Gastrocnemius medialis (tissue), 4 donors: ENCODE data around the gene ENHO. TPM values are rescaled to one million over a fixed set of nuclear protein-coding genes. Genes with fewer than 3 reads are reported as not detected.
A peak's percentile ranks its signal among the peaks of the same experiment; 100 is the strongest.

Experiments used
- ATAC-seq, 2 donors: fragments of 150-250 bp; one replicate each; pipeline ENCODE4 v1.9.1; 2016
- DNase-seq, 2 donors: peaks; one replicate each; pipeline ENCODE4 v3.0.0-alpha.2; 2019
- H3K27ac ChIP-seq, 4 donors: fragments of 200-600 bp; sonication (generic); 1 replicate in 1 of 4; 2 replicates in 3 of 4; pipeline ENCODE4 v1.5.1; 2016 to 2018; ENCODE audit warnings: mild to moderate bottlenecking in 2 of 4, moderate library complexity in 1 of 4
- H3K27me3 ChIP-seq, 3 donors: fragments of 200-600 bp; sonication (generic) in 2 of 3; 1 replicate in 1 of 3; 2 replicates in 2 of 3; pipeline versions ENCODE4 v1.5.1 to v1.6.0; 2016 to 2019; ENCODE audit warnings: mild to moderate bottlenecking in 1 of 3, moderate library complexity in 1 of 3
- H3K36me3 ChIP-seq, 2 donors: fragments of 200-600 bp; sonication (generic) in 1 of 2; one replicate each; pipeline ENCODE4 v1.5.1; 2017 to 2018
- H3K4me1 ChIP-seq, 2 donors: fragments of 200-600 bp; sonication (generic) in 1 of 2; one replicate each; pipeline ENCODE4 v1.5.1; 2016 to 2017; ENCODE audit warnings: mild to moderate bottlenecking in 2 of 2
- H3K4me3 ChIP-seq, 4 donors: fragments of 200-600 bp; sonication (generic) in 3 of 4; 1 replicate in 1 of 4; 2 replicates in 3 of 4; pipeline ENCODE4 v1.5.1; 2016 to 2019; ENCODE audit warnings: mild to moderate bottlenecking in 2 of 4
- H3K9me3 ChIP-seq, 3 donors: fragments of 200-600 bp; sonication (generic) in 2 of 3; 1 replicate in 1 of 3; 2 replicates in 2 of 3; pipeline ENCODE4 v1.5.1; 2016 to 2019
- POLR2A ChIP-seq, 2 donors: fragments of 450-650 bp; IDR thresholded peaks; one replicate each; pipeline ENCODE4 v1.6.1; 2017; ENCODE audit warnings: antibody characterized with exemption in 2 of 2, mild to moderate bottlenecking in 2 of 2, moderate library complexity in 2 of 2
- in situ Hi-C, 4 donors: fragments of 200-750 bp; cut with MboI; loops; one replicate each; pipeline versions ENCODE4 v1.15.0 to v1.8.0; 2017; ENCODE audit warnings: low sequenced_read_pairs in 4 of 4
- intact Hi-C: fragments of 100-400 bp; cut with DNase I; formaldehyde crosslinking; loops from one replicate; pipeline ENCODE4 v1.15.1; 2023; ENCODE audit warnings: low total_unique reads
- total RNA-seq, 4 donors: library from RNA; depleted of rRNA; stranded (reverse); fragments of >200 nt; gene quantifications; one replicate each; pipeline versions ENCODE4 v1.1.0 to v1.2.3, GENCODE V29; 2016
- TF ChIP-seq, protein P1 (sequence below), 5 experiments: fragments of 450-650 bp in 3 of 5; fragments of 200-600 bp in 2 of 5; sonication (generic) in 2 of 5; IDR thresholded peaks in 4 of 5; conservative IDR thresholded peaks in 1 of 5; 1 replicate in 4 of 5; 2 replicates in 1 of 5; pipeline ENCODE4 v1.5.1; 2016 to 2019; ENCODE audit warnings: antibody characterized with exemption in 5 of 5, mild to moderate bottlenecking in 3 of 5, moderate library complexity in 3 of 5

The ENHO gene
- total RNA-seq, 4 donors from 2014 or later, result 0.65 TPM; not detected in 3

DNA sequence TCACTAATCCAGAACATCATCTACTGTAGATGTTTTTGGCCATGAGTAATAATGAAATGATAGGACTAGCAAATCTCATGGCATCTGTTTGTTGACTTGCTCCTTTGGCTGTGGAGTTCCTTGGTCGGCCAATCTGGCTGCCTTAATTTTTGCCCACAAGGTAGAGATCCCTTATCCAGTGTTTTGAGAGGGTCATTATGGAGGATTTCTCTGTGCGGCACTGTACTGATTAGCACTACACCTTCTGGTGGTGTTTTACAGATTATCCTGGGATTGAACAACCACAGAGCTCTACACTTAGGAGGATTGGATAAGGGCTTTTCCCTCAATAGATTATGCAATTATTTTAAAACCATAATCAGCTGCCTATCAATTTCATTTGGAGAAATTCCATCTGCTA, 3.2 kb upstream of the ENHO start:
- H3K36me3 ChIP-seq, result no peaks in the 10 kb centered on the region
- no peak overlapping the region for H3K27ac ChIP-seq
- intact Hi-C loops (no loop called here), in situ Hi-C loops (no loop called here)
- ATAC-seq (no peak), DNase-seq (no peak)
- H3K27me3 ChIP-seq, result no peaks in the 10 kb centered on the region
- H3K4me1 ChIP-seq, result peaks cover 6 to 7% of the 10 kb centered on the region in 2 donors
- H3K9me3 ChIP-seq, result no peaks in the 10 kb centered on the region
- TF ChIP-seq POLR2A (IDR thresholded peaks at IDR 0.05), result no peak
- TF ChIP-seq, protein P1, sequence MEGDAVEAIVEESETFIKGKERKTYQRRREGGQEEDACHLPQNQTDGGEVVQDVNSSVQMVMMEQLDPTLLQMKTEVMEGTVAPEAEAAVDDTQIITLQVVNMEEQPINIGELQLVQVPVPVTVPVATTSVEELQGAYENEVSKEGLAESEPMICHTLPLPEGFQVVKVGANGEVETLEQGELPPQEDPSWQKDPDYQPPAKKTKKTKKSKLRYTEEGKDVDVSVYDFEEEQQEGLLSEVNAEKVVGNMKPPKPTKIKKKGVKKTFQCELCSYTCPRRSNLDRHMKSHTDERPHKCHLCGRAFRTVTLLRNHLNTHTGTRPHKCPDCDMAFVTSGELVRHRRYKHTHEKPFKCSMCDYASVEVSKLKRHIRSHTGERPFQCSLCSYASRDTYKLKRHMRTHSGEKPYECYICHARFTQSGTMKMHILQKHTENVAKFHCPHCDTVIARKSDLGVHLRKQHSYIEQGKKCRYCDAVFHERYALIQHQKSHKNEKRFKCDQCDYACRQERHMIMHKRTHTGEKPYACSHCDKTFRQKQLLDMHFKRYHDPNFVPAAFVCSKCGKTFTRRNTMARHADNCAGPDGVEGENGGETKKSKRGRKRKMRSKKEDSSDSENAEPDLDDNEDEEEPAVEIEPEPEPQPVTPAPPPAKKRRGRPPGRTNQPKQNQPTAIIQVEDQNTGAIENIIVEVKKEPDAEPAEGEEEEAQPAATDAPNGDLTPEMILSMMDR (IDR thresholded peaks at IDR 0.05 in 4 of 5, conservative IDR thresholded peaks at IDR 0.05 in 1 of 5), result no peak
- no peak overlapping the region for H3K4me3 ChIP-seq

DNA sequence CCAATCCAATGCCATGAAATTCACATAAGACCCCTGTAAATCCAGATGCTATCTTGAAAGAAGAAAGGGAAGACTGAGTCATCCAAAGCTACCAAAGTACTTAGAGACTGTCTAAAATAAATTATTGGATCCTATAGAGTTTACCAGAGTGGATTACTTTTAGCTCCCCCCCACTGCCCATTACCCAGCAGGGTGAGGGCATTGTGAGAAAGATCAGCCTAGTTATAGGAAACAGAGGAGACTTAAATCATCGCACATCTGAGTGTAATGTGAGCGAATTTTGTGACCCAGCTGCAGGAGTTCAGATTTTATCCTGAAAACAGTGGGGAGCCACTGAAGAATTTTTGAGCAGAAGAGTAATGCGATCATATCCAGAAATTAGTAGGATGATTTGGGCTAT, 1.6 kb upstream of the ENHO start:
- DNase-seq (no peak), ATAC-seq (no peak)
- Histone ChIP-seq H3K27ac (no peak overlapping the region), H3K9me3 (no peaks in the 10 kb centered on the region), H3K27me3 (no peaks in the 10 kb centered on the region), H3K36me3 (no peaks in the 10 kb centered on the region), H3K4me1 (peaks cover 6 to 7% of the 10 kb centered on the region in 2 donors), H3K4me3 (no peak overlapping the region)
- intact Hi-C loops (no loop called here), in situ Hi-C loops (loop anchor here in 1 of 4 donors (25.0 kb wide), 1 partner anchor 88 kb away; the partner anchor contains the start of genes DCTN3 and RPP25L)
- TF ChIP-seq, protein P1 (IDR thresholded peaks at IDR 0.05 in 4 of 5, conservative IDR thresholded peaks at IDR 0.05 in 1 of 5), result no peak
- no peak for TF ChIP-seq POLR2A (IDR thresholded peaks at IDR 0.05)

- TF ChIP-seq, protein P1 (IDR thresholded peaks at IDR 0.05 in 4 of 5, conservative IDR thresholded peaks at IDR 0.05 in 1 of 5), result no peak
- no peak for TF ChIP-seq POLR2A (IDR thresholded peaks at IDR 0.05)
- intact Hi-C loops, result no loop called here
- Histone ChIP-seq H3K27me3 (no peaks in the 10 kb centered on the region), H3K4me3 (peak overlapping the region; percentile 43 to 58 (median 53)), H3K9me3 (no peaks in the 10 kb centered on the region), H3K4me1 (peaks cover 6 to 7% of the 10 kb centered on the region in 2 donors), H3K27ac (no peak overlapping the region), H3K36me3 (no peaks in the 10 kb centered on the region)
- ATAC-seq, result no peak
- in situ Hi-C loops, result loop anchor here in 1 of 4 donors (25.0 kb wide), 1 partner anchor 90 kb away; the partner anchor contains the start of genes DCTN3 and RPP25L
- no peak for DNase-seq
Observed at GRCh38 chr9:34522091-34522887, 501 bp downstream of the ENHO start.

- DNase-seq, result no peak
- no peak overlapping the region for H3K27ac ChIP-seq
- H3K4me3 ChIP-seq, result no peak overlapping the region
- H3K27me3 ChIP-seq, result no peaks in the 10 kb centered on the region
- no peak for ATAC-seq
- peaks cover 6 to 7% of the 10 kb centered on the region in 2 donors for H3K4me1 ChIP-seq
- TF ChIP-seq, protein P1 (IDR thresholded peaks at IDR 0.05 in 4 of 5, conservative IDR thresholded peaks at IDR 0.05 in 1 of 5), result no peak
- no peak for TF ChIP-seq POLR2A (IDR thresholded peaks at IDR 0.05)
- intact Hi-C loops, result no loop called here
- in situ Hi-C loops, result loop anchor here in 1 of 4 donors (25.0 kb wide), 1 partner anchor 91 kb away; the partner anchor contains the start of genes DCTN3 and RPP25L
- H3K36me3 ChIP-seq, result no peaks in the 10 kb centered on the region
- H3K9me3 ChIP-seq, result no peaks in the 10 kb centered on the region
Observed at GRCh38 chr9:34521406-34522045, 1.3 kb downstream of the ENHO start.
